ENCODE data around the gene HOXC4.

Gene HOXC4

GRCh38 chr12:54017878-54018467 is 35.7 kb upstream of the HOXC4 start:
- H3K36me3 ChIP-seq (ENCODE audit: control insufficient read depth, insufficient read depth, low read length) = no peaks in the 10 kb centered on the region
- H3K9ac ChIP-seq (ENCODE audit: low read depth, low read length) = no peak overlapping the region
- H3K27me3 ChIP-seq (ENCODE audit: control insufficient read depth, insufficient read depth, low read length) = peaks cover 100% of the 10 kb centered on the region
- peaks cover 27% of the 10 kb centered on the region; the same call in 1 of the 2 replicates for H3K4me1 ChIP-seq (ENCODE audit: control insufficient read depth, insufficient read depth, low read length)
- H3K9me3 ChIP-seq (ENCODE audit: control insufficient read depth, insufficient read depth, low read length) = no peaks in the 10 kb centered on the region
- H3K27ac ChIP-seq (ENCODE audit: low read depth, low read length) = no peak overlapping the region
- peak overlapping the region; percentile 34 for H3K4me3 ChIP-seq (ENCODE audit: low read depth, low read length)

- Histone ChIP-seq H3K4me1 (ENCODE audit: control insufficient read depth, insufficient read depth, low read length) (peaks cover 27% of the 10 kb centered on the region; the same call in 1 of the 2 replicates), H3K4me3 (ENCODE audit: low read depth, low read length) (peak overlapping the region; percentile 34; the same call in 1 of the 2 replicates), H3K27me3 (ENCODE audit: control insufficient read depth, insufficient read depth, low read length) (peaks cover 100% of the 10 kb centered on the region), H3K9me3 (ENCODE audit: control insufficient read depth, insufficient read depth, low read length) (no peaks in the 10 kb centered on the region), H3K27ac (ENCODE audit: low read depth, low read length) (no peak overlapping the region), H3K9ac (ENCODE audit: low read depth, low read length) (no peak overlapping the region), H3K36me3 (ENCODE audit: control insufficient read depth, insufficient read depth, low read length) (no peaks in the 10 kb centered on the region)
Measured at GRCh38 chr12:54018468-54018984, 35.1 kb upstream of the HOXC4 start.

- H3K4me3 ChIP-seq (ENCODE audit: low read depth, low read length) = no peak overlapping the region
- H3K27ac ChIP-seq (ENCODE audit: low read depth, low read length) = no peak overlapping the region
- no peaks in the 10 kb centered on the region for H3K9me3 ChIP-seq (ENCODE audit: control insufficient read depth, insufficient read depth, low read length)
- peaks cover 100% of the 10 kb centered on the region for H3K27me3 ChIP-seq (ENCODE audit: control insufficient read depth, insufficient read depth, low read length)
- no peak overlapping the region for H3K9ac ChIP-seq (ENCODE audit: low read depth, low read length)
- H3K36me3 ChIP-seq (ENCODE audit: control insufficient read depth, insufficient read depth, low read length) = no peaks in the 10 kb centered on the region
- peaks cover 23% of the 10 kb centered on the region; the same call in 1 of the 2 replicates for H3K4me1 ChIP-seq (ENCODE audit: control insufficient read depth, insufficient read depth, low read length)
Measured at GRCh38 chr12:54019091-54019811, 34.4 kb upstream of the HOXC4 start.

DNA sequence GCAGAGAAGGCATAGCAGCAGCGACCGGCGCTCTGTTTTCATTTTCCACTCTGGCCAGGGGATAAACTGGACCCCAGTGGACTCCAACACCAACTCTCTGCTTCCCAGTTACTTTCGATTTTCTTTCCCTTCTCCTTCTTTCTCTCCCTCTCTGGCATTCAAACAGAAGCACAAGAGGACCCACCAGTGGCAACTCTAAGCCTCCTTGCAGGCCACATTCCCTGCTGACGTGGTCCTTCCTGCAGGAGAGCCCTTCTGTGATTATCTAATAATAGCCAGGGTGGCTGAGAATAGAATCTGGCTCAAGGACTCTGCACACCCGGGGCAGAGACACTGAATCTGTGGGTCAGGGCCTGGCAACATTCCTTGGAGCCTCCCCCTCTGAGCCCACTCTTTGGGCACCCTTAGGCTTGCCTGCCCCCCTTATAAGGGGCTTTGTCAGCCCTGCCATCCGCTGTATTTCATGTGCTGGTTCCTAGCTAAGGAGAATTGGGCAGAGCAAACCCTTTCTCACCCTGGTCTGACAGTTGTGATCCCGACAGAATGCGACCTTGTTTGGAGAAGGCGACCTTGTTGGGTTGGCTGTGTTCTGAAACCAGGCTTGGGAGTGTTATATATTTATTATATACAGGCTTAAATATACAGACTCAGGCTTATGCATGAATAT is 33.6 kb upstream of the HOXC4 start:
- Histone ChIP-seq H3K27me3 (ENCODE audit: control insufficient read depth, insufficient read depth, low read length) (peaks cover 100% of the 10 kb centered on the region), H3K4me1 (ENCODE audit: control insufficient read depth, insufficient read depth, low read length) (peaks cover 21% of the 10 kb centered on the region; the same call in 1 of the 2 replicates), H3K9me3 (ENCODE audit: control insufficient read depth, insufficient read depth, low read length) (no peaks in the 10 kb centered on the region), H3K27ac (ENCODE audit: low read depth, low read length) (no peak overlapping the region), H3K4me3 (ENCODE audit: low read depth, low read length) (no peak overlapping the region), H3K9ac (ENCODE audit: low read depth, low read length) (no peak overlapping the region), H3K36me3 (ENCODE audit: control insufficient read depth, insufficient read depth, low read length) (no peaks in the 10 kb centered on the region)

DNA sequence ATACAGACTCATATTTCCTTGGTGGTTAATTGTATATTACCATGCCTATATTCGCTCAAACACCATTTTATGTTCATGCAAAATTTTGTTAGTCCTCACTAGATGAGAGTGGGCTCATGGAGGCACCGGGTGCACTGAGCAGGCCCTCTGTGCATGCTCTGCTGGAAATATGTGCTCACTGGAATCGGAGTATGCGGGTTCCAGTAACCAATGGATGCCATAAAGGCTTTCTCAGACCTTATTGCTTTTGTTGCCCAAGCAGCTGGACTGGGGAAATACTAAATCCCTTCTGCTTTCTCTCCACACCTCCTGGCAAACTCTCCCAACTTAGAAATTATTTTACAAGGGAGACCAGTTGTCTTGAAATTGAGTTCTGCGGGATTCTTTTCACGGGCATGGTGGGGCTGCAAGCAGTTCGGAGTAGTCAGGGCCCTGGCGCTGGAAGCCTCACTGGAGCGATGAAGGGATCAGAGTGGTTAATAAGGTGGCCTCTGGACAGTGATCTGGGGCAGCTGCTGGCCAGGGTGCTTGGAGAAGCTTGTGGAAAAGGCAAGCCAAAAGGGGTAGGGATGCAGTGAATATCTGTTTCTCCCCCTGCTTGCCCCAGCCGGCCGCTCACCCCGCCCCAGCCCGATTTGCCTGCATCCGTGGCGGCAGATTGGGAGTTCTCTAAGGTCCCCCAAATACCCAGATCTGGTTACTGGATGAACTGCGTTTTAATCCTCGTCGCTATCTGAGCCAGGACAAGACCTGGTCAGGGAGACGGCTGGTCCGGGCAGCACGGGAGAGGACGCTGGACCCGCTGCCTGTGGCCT is 32.8 kb upstream of the HOXC4 start:
- H3K27me3 ChIP-seq (ENCODE audit: control insufficient read depth, insufficient read depth, low read length) = peaks cover 100% of the 10 kb centered on the region
- no peak overlapping the region for H3K9ac ChIP-seq (ENCODE audit: low read depth, low read length)
- H3K36me3 ChIP-seq (ENCODE audit: control insufficient read depth, insufficient read depth, low read length) = no peaks in the 10 kb centered on the region
- no peak overlapping the region for H3K27ac ChIP-seq (ENCODE audit: low read depth, low read length)
- H3K4me3 ChIP-seq (ENCODE audit: low read depth, low read length) = no peak overlapping the region
- H3K9me3 ChIP-seq (ENCODE audit: control insufficient read depth, insufficient read depth, low read length) = no peaks in the 10 kb centered on the region
- peaks cover 21% of the 10 kb centered on the region; the same call in 1 of the 2 replicates for H3K4me1 ChIP-seq (ENCODE audit: control insufficient read depth, insufficient read depth, low read length)

GRCh38 chr12:54021432-54022013 is 32.1 kb upstream of the HOXC4 start:
- peaks cover 100% of the 10 kb centered on the region for H3K27me3 ChIP-seq (ENCODE audit: control insufficient read depth, insufficient read depth, low read length)
- no peak overlapping the region for H3K27ac ChIP-seq (ENCODE audit: low read depth, low read length)
- H3K36me3 ChIP-seq (ENCODE audit: control insufficient read depth, insufficient read depth, low read length) = no peaks in the 10 kb centered on the region
- H3K4me1 ChIP-seq (ENCODE audit: control insufficient read depth, insufficient read depth, low read length) = peaks cover 21% of the 10 kb centered on the region; the same call in 1 of the 2 replicates
- H3K9ac ChIP-seq (ENCODE audit: low read depth, low read length) = no peak overlapping the region
- H3K4me3 ChIP-seq (ENCODE audit: low read depth, low read length) = no peak overlapping the region
- H3K9me3 ChIP-seq (ENCODE audit: control insufficient read depth, insufficient read depth, low read length) = no peaks in the 10 kb centered on the region

DNA sequence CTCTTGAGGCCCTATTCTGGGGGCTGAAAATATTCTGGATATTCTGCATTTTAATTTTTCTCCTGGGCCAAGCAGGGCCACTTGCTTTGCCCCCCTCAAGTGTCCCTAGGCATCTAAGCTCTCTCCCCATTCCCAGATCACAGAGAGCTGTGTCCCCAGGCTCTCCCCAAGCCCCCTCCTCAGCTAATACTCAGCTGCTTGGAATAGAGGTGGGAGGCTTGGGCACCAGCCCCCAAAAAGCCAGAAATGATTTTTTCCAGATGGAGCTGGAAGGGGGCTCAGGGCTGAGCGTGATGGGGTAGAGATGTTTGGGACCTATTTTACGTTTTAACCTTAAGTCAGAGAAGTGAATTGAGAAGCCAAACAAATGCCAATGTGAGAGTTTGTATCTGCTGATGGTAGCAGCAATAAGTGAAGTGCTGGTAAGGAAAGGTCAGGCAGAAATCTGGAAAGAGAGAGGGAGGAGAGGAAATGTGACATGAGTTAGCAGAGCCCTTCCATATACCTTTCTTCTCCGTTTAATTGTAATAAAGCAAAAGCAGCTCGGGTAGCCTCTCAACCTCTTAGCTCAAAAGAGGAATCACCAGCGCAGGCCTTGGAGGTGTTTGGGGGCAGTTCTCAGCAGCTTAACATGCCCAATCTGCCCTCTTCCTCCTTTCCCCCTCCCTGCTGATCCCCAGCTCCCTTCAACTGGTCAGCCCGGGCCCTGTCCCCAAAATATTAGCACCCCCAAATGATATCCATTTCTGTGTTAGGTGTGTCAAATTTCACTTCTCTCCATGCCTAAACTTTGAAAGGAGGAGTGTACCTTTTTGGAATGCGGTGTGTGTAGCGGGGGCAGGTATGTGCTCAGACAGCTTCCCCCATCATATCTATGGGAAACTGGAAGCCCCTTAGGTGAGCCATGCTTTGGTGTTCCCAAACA is 30.4 kb upstream of the HOXC4 start:
- Histone ChIP-seq H3K9ac (ENCODE audit: low read depth, low read length) (no peak overlapping the region), H3K27me3 (ENCODE audit: control insufficient read depth, insufficient read depth, low read length) (peaks cover 100% of the 10 kb centered on the region), H3K36me3 (ENCODE audit: control insufficient read depth, insufficient read depth, low read length) (no peaks in the 10 kb centered on the region), H3K4me3 (ENCODE audit: low read depth, low read length) (no peak overlapping the region), H3K4me1 (ENCODE audit: control insufficient read depth, insufficient read depth, low read length) (peaks cover 15% of the 10 kb centered on the region; the same call in 1 of the 2 replicates), H3K9me3 (ENCODE audit: control insufficient read depth, insufficient read depth, low read length) (no peaks in the 10 kb centered on the region), H3K27ac (ENCODE audit: low read depth, low read length) (no peak overlapping the region)

DNA sequence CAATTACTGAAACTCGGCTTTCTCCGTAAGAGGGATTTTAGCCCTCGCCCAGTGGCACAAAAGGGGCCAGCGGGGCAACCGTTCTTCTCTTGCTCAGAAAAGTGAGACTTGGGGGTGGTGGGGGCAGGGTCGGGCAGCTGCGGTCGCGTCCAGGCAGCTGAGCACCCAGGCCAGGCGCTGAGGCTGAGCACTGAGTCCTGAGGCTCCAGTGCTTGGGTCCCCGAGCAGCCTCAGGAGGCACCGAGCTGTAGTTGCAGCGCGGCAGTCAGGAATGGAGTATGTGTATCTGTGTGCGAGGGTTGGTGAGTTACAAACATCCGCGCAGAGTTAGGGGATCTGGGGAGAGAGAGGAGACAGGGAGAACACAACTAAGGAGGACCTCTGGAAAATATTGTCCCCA is 29.5 kb upstream of the HOXC4 start:
- Histone ChIP-seq H3K9me3 (ENCODE audit: control insufficient read depth, insufficient read depth, low read length) (no peaks in the 10 kb centered on the region), H3K4me3 (ENCODE audit: low read depth, low read length) (no peak overlapping the region), H3K4me1 (ENCODE audit: control insufficient read depth, insufficient read depth, low read length) (peaks cover 12% of the 10 kb centered on the region; the same call in 1 of the 2 replicates), H3K9ac (ENCODE audit: low read depth, low read length) (no peak overlapping the region), H3K27me3 (ENCODE audit: control insufficient read depth, insufficient read depth, low read length) (peaks cover 100% of the 10 kb centered on the region), H3K36me3 (ENCODE audit: control insufficient read depth, insufficient read depth, low read length) (no peaks in the 10 kb centered on the region), H3K27ac (ENCODE audit: low read depth, low read length) (no peak overlapping the region)

GRCh38 chr12:54024581-54025305 is 28.9 kb upstream of the HOXC4 start:
- Histone ChIP-seq H3K4me1 (ENCODE audit: control insufficient read depth, insufficient read depth, low read length) (peaks cover 9% of the 10 kb centered on the region; the same call in 1 of the 2 replicates), H3K4me3 (ENCODE audit: low read depth, low read length) (no peak overlapping the region), H3K27me3 (ENCODE audit: control insufficient read depth, insufficient read depth, low read length) (peaks cover 100% of the 10 kb centered on the region), H3K9me3 (ENCODE audit: control insufficient read depth, insufficient read depth, low read length) (no peaks in the 10 kb centered on the region), H3K27ac (ENCODE audit: low read depth, low read length) (no peak overlapping the region), H3K9ac (ENCODE audit: low read depth, low read length) (no peak overlapping the region), H3K36me3 (ENCODE audit: control insufficient read depth, insufficient read depth, low read length) (no peaks in the 10 kb centered on the region)
